ENCODE data around the gene PFN1. TPM values are rescaled to one million over a fixed set of nuclear protein-coding genes. Genes with fewer than 3 reads are reported as not detected.
A peak's percentile ranks its signal among the peaks of the same experiment; 100 is the strongest.

The PFN1 gene
- total RNA-seq, 2 experiments from 2014 or later = 2,029 to 2,329 TPM

DNA sequence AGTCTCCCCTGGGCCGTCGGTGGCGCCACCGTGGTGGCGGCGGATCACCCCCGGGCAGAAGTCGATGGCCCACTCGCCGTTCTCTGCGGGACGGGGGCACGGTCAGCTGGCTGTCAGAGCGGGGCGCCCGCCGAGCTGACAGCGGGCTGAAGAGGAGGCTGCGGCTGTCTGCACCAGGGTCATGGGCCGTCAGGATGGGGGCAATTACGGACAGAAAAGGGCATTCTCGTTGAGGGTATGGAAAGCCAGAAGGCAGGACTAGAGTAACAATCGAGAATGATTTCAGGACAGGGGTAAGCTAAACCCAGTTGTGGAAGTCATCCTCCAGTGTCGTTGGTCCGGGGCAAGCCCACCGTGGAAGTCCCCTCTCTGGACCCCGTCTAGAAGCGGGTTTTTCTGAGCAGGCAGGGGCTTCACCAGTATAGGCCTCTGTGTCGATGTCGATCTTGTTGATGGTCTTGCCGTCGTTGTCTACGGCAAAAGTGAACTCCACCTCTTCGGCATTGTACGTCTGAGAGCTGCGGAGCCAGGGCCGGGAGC is 47.2 kb downstream of the PFN1 start:
- Mint-ChIP-seq H3K4me1 (peaks cover 36% of the 10 kb centered on the region), H3K4me3 (peak overlapping the region; percentile 65), H3K9me3 (ENCODE audit: low read depth) (no peaks in the 10 kb centered on the region), H3K36me3 (peaks cover under 1% of the 10 kb centered on the region), H3K27ac (peak overlapping the region; percentile 66), H3K27me3 (peaks cover 4% of the 10 kb centered on the region)
- no peak for DNase-seq
- CTCF ChIA-PET = interaction anchor here (0.6 to 3.2 kb wide), 10 partner anchors 8 to 334 kb away, joined by 3 to 18 read pairs (median 4); partner anchors contain the start of genes CAMTA2, PFN1, RNF167 and SLC25A11
- ATAC-seq = no peak

DNA sequence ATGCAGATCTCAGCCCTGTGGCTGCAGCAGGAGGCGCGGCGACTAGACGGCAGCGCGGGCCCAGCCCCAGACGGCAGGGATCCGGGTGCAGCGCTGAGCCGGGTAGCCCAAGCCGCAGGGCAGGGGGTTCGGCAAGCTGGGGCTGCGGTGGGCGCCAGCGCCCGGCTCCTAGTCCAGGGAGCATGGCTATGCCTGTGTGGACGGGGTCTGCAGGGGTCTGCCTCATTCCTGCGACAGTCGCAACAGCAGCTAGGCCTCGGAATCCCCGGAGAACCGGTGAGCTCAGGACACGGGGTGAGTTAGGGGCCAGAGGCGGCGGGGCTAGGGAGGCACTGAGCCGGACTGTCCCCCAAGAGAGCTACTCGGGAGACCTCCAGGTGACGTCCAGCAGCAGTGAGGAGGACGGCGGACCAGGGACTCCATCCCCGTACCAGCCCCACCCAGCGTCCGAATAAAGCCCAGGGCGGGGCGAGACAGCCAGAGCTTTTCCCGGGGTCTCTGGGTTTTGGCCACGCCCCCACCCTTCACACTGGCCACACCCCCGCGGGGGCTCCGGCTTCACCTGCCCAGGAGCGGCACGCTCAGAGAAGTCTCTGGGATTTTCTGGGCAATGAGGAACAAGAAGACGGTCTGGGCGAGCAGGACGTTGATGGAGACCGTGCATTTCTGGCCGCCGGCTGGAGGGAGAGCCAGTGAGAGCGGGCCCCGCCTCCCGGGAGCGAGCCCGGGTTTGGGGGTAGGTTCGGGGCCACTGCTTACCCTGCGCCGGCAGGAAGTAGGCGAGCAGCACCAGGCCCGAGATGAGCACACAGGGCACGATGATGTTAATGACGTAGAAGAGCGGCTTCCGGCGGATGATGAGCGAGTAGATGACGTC is 47.9 kb downstream of the PFN1 start:
- Mint-ChIP-seq H3K36me3 (peaks cover 2% of the 10 kb centered on the region), H3K9me3 (ENCODE audit: low read depth) (no peaks in the 10 kb centered on the region), H3K4me3 (peak overlapping the region; percentile 80), H3K27me3 (peaks cover 4% of the 10 kb centered on the region), H3K27ac (peak overlapping the region; percentile 66), H3K4me1 (peaks cover 36% of the 10 kb centered on the region)
- DNase-seq = peak; percentile 77
- CTCF ChIA-PET = interaction anchor here (0.8 to 2.2 kb wide), 8 partner anchors 9 to 333 kb away, joined by 3 to 21 read pairs (median 6); partner anchors contain the start of genes ARRB2, GLTPD2 and PFN1
- peak; percentile 54 for ATAC-seq

DNA sequence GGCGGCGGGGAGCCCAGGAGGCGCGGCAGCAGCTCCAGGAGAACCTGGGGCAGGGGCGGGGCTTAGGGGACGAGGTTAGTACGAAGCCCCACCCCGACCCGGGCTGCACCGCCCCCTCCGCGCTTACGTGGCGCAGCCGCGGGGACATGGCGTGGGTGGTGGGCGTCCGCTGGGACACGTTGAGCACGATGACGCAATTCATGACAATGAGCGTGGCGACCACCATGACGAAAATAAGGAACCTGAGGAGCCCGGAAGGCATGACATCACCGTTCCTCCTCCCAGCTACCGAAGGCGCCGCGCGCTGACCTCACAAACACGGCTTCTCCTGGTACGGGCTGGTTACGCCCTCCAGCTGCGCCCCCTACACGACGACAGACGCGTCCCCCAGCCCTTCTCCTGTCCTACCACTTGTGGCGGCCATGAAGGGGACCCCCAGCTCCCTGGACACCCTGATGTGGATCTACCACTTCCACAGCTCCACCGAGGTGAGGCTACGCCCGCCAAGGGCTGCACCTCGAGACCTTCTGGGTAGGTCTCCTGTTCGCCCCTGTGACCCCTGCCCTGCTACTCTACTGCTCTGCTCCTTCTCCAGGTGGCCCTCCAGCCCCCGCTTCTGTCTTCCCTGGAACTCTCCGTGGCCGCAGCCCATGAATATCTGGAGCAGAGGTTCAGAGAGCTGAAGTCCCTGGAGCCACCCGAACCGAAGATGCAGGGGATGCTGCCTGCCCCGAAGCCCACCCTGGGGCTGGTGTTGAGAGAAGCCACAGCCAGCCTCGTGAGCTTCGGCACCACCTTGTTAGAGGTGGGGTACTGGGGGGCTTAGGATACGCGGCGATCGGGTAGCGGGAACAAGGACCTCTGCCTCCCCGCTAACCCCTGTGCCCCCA is 48.7 kb downstream of the PFN1 start, which contains the start of gene C17orf107:
TSS of gene C17orf107 (plus strand) at position 196 of the 890 bp plus-strand sequence. CDS start at position 423, 227 bp downstream.
- CTCF ChIA-PET = interaction anchor here (0.6 to 2.2 kb wide), 16 partner anchors 8 to 189 kb away, joined by 3 to 21 read pairs (median 4); partner anchors contain the start of genes ARRB2, GLTPD2, PFN1 and PSMB6
- H3K9me3 Mint-ChIP-seq (ENCODE audit: low read depth) = no peaks in the 10 kb centered on the region
- ATAC-seq (peak; percentile 83), DNase-seq (peak; percentile 90)
- peaks cover 4% of the 10 kb centered on the region for H3K27me3 Mint-ChIP-seq
- H3K27ac Mint-ChIP-seq = peak within 1 kb of the TSS; percentile 72
- H3K4me1 Mint-ChIP-seq = peaks cover 36% of the 10 kb centered on the region
- peaks cover 2% of the 10 kb centered on the region for H3K36me3 Mint-ChIP-seq
- peak within 1 kb of the TSS; percentile 80 for H3K4me3 Mint-ChIP-seq

DNA sequence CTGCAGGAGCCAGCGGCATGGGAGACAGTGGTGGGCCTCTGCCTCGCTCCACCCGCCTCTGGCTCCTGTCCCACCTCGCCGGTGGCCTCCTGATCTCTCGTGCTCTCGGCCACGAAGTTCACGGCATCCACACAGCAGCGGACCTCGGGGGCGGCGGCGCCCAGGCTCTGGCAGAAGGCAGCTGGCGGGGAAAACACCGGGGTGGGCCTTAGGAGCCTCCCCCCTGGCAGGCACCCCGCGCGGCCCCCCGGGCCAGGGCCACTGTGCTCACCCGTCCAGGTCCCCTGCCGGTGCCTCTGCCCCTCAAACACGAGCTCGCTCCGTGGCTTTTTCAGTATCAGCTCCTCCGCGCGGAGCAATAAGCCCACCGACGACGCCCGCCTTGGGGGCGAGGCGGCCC is 49.4 kb downstream of the PFN1 start:
- Mint-ChIP-seq H3K4me3 (peak overlapping the region; percentile 33), H3K4me1 (peaks cover 36% of the 10 kb centered on the region), H3K9me3 (ENCODE audit: low read depth) (no peaks in the 10 kb centered on the region), H3K27ac (no peak overlapping the region), H3K36me3 (peaks cover 2% of the 10 kb centered on the region), H3K27me3 (peaks cover 4% of the 10 kb centered on the region)
- ATAC-seq (no peak), DNase-seq (no peak)
- CTCF ChIA-PET = interaction anchor here (0.6 to 2.2 kb wide), 13 partner anchors 8 to 189 kb away, joined by 3 to 21 read pairs (median 3); partner anchors contain the start of genes ARRB2, GLTPD2, PSMB6 and RNF167

DNA sequence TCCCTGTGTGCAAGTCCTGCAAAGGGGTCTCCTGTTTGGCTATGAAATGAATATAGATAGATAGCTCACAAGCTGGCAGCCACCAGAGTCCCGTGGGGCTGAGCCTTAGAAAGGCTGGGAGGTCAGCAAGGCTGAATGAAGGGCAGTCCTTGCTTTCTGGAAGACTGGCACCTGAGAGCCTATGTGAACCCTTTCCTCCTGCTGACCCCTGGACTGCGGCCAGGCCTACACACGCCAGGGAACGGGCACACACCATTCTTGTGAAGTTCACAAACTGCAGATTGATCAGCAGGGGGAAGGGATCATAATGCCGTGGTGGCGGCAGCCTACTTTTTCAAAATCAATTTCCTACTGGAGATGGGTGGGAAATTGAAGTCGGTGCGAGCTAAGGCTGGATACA is 50.0 kb downstream of the PFN1 start:
- DNase-seq (no peak), ATAC-seq (no peak)
- peaks cover 2% of the 10 kb centered on the region for H3K36me3 Mint-ChIP-seq
- peaks cover 4% of the 10 kb centered on the region for H3K27me3 Mint-ChIP-seq
- H3K27ac Mint-ChIP-seq = peak overlapping the region; percentile 54
- CTCF ChIA-PET = interaction anchor here (1.1 to 1.7 kb wide), 2 partner anchors 7 to 11 kb away, joined by 3 to 15 read pairs; no protein-coding TSS in a partner anchor
- peaks cover 33% of the 10 kb centered on the region for H3K4me1 Mint-ChIP-seq
- peak overlapping the region; percentile 33 for H3K4me3 Mint-ChIP-seq
- no peaks in the 10 kb centered on the region for H3K9me3 Mint-ChIP-seq (ENCODE audit: low read depth)

DNA sequence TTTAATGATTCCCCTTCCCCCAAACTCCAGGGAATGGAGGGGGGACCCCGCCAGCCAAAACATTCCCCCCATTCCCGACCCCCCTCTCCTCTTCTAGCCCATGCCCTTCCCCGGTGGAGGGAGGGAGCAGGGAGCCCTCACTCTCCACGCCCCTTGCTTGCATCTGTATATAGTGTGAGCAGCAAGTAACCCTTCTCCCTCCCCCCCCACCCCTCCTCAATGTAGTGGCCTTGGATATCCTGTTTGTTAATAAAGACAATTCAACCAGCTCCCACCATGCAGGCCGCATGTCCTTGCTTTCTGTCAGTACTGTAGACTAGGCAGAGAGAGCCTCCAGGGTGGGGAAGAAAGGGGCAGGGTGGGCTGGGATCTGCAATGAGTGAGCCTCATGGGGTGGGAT is 50.5 kb downstream of the PFN1 start:
- no peaks in the 10 kb centered on the region for H3K9me3 Mint-ChIP-seq (ENCODE audit: low read depth)
- H3K36me3 Mint-ChIP-seq = peaks cover 2% of the 10 kb centered on the region
- DNase-seq (no peak), ATAC-seq (no peak)
- H3K4me1 Mint-ChIP-seq = peaks cover 27% of the 10 kb centered on the region
- H3K27me3 Mint-ChIP-seq = peaks cover 4% of the 10 kb centered on the region
- no peak overlapping the region for H3K4me3 Mint-ChIP-seq
- H3K27ac Mint-ChIP-seq = no peak overlapping the region
- CTCF ChIA-PET = no interaction called here

DNA sequence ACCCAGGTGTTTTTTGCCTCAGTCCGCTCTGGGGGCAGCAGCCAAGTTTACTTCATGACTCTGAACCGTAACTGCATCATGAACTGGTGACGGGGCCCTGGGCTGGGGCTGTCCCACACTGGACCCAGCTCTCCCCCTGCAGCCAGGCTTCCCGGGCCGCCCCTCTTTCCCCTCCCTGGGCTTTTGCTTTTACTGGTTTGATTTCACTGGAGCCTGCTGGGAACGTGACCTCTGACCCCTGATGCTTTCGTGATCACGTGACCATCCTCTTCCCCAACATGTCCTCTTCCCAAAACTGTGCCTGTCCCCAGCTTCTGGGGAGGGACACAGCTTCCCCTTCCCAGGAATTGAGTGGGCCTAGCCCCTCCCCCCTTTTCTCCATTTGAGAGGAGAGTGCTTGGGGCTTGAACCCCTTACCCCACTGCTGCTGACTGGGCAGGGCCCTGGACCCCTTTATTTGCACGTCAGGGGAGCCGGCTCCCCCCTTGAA is 51.1 kb downstream of the PFN1 start:
- H3K4me3 Mint-ChIP-seq = no peak overlapping the region
- CTCF ChIA-PET = no interaction called here
- ATAC-seq (no peak), DNase-seq (no peak)
- peaks cover 4% of the 10 kb centered on the region for H3K27me3 Mint-ChIP-seq
- peaks cover 22% of the 10 kb centered on the region for H3K4me1 Mint-ChIP-seq
- no peaks in the 10 kb centered on the region for H3K9me3 Mint-ChIP-seq (ENCODE audit: low read depth)
- H3K36me3 Mint-ChIP-seq = peaks cover 5% of the 10 kb centered on the region
- no peak overlapping the region for H3K27ac Mint-ChIP-seq

DNA sequence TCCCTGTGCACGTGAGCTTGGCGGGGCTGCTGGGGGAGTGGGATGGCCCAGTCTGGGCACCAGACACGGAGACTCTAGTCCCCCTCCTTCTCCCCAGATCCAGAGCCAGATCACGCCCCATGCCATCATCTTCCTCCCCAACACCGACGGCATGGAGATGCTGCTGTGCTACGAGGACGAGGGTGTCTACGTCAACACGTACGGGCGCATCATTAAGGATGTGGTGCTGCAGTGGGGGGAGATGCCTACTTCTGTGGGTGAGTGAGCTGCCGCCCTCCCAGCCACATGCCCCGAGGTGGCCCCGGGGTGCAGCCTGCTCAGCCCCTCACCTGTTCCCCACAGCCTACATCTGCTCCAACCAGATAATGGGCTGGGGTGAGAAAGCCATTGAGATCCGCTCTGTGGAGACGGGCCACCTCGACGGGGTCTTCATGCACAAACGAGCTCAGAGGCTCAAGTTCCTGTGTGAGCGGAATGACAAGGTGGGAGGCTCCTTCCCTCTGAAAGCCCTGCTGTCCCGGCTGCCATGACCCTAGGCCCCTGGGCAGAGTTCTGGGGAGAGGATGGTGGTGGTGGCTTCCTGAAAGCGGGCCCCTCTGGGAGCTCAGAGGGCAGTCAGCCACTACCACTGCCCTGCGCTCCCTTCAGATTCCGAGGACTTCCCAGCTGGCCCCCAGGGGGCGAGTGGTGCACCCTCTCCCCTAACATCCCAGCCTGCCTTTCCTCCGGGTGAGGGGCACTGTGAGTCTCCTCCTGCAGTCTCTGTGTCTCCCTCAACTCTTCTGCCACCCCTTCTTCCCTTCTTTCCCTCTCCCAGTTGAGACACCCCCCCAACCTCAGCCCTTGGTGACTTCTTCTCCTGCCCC is 51.8 kb downstream of the PFN1 start:
- no peak overlapping the region for H3K27ac Mint-ChIP-seq
- CTCF ChIA-PET = no interaction called here
- H3K4me3 Mint-ChIP-seq = no peak overlapping the region

DNA sequence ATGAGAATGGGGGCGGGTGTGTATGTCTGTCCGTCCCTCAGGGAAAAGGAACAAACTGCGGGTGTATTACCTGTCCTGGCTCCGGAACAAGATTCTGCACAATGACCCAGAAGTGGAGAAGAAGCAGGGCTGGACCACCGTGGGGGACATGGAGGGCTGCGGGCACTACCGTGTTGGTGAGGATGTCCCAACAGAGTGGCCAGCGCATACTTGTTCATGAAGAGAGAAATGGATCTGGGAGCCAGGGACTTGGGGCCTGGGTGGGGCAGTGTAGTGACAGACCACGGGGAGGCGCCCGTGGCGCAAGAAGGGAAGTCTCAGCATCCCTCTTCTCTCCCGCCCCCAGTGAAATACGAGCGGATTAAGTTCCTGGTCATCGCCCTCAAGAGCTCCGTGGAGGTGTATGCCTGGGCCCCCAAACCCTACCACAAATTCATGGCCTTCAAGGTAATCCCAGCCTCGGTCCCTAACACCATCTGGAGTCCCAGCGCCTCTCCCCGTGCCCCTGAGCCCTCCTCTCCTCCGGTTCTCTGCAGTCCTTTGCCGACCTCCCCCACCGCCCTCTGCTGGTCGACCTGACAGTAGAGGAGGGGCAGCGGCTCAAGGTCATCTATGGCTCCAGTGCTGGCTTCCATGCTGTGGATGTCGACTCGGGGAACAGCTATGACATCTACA is 52.5 kb downstream of the PFN1 start:
- CTCF ChIA-PET = no interaction called here
- H3K27me3 Mint-ChIP-seq = peaks cover 4% of the 10 kb centered on the region
- no peak overlapping the region for H3K4me3 Mint-ChIP-seq
- no peak overlapping the region for H3K27ac Mint-ChIP-seq
- DNase-seq (no peak), ATAC-seq (no peak)
- no peaks in the 10 kb centered on the region for H3K9me3 Mint-ChIP-seq (ENCODE audit: low read depth)
- H3K4me1 Mint-ChIP-seq = peaks cover 12% of the 10 kb centered on the region
- H3K36me3 Mint-ChIP-seq = peaks cover 5% of the 10 kb centered on the region

More for the DNA sequence above, 51.8 kb downstream of the PFN1 start:
- no peak for DNase-seq
- peaks cover 18% of the 10 kb centered on the region for H3K4me1 Mint-ChIP-seq
- no peaks in the 10 kb centered on the region for H3K9me3 Mint-ChIP-seq (ENCODE audit: low read depth)
- no peak for ATAC-seq
- peaks cover 5% of the 10 kb centered on the region for H3K36me3 Mint-ChIP-seq
- peaks cover 4% of the 10 kb centered on the region for H3K27me3 Mint-ChIP-seq

Data from activated CD8-positive, alpha-beta memory T cell treated with anti-CD3 and anti-CD28 coated beads, Interleukin-2, amount 10 ng/mL, durations not matched to agents 7 days and 5 days (primary cell).